AG20443 (cell line): Measurements from ENCODE around the gene ADGRL2.

Source experiments
- DNase-seq: peaks from one replicate; pipeline ENCODE4 v3.0.0; 2012; ENCODE audit warnings: low spot score, mixed read lengths

ADGRL2 gene

DNA sequence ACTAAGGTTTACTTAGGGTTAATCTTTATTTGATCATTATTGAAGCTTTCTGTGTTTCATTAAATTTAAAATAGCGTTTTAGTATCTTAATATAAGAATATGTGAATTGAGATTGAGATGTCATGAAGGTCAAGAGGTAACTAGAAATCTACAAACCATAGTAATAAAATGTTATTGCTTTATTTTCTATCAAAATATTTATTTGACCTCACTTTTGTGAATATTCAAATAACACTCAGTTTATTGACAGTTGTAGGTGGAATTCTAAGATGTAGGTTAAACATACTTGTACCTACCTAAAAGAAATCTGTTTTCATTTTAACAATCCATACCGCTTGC lies 5.7 kb downstream of the ADGRL2 start:
- DNase-seq, result no peak

DNA sequence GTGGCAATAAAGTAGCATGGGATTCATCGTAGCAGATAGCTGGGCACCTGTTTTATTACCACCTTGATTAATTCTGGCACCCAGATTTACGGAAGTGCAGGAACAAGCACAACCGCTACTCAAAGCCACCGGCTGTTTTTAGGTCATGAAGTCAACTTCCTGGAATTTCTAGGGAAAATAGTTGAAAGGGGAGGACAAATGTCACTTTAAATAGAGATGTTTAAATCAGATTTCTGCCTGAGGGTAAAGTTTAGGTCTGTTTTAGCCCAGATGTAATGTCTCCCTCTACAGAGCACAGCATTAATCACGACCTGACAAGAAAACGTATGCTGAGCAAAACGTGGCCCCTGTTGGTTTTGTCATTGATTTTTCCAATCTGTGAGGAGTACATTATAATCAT lies 8.0 kb downstream of the ADGRL2 start:
- no peak for DNase-seq

DNA sequence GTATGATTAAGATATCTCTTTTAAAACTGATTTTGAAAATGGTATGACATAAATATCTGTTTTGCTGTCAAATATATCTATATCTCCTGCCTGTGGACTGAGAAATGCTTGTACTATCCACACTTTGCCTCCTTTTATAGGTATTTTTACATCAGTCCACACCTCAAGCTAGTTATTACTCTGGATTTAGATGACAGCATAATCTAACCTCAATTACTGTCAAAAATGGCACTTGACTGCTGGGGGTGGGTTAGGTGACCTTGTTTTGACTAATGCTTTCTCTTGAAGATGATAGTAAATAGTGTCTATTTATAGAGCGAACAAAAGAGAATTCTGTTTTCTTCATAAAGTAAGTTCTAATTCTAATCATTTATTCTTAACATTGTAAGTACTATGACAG lies 9.1 kb downstream of the ADGRL2 start:
- DNase-seq, result no peak

DNA sequence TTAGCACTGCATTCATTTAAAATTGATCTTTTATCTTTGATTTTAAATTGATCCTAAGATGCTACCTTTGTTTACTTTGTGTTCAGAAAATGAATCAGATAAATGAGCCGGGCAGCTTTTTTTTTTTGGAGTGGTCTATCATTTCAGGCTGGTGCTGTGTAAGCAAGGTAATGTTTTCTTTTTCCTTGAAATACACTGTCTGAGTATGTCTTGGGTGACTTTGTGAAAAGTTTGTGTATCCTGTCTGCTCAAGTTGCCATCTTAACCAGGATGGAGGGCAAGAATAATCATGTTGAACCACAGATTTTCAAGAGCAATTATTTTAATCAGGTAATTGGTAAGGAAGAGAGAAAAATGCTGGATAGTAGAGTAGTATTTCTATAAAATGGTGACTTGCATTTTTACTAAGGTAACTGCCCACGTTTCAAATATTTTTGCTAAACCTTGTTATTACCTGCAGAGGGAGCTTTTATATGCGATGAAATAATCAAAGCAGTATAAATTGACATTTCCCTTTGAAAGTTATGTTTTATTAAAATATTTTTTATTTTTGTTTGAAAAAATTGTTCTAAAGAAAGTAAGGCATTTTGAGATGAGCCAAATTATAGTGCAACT lies 11.1 kb downstream of the ADGRL2 start:
- no peak for DNase-seq

DNA sequence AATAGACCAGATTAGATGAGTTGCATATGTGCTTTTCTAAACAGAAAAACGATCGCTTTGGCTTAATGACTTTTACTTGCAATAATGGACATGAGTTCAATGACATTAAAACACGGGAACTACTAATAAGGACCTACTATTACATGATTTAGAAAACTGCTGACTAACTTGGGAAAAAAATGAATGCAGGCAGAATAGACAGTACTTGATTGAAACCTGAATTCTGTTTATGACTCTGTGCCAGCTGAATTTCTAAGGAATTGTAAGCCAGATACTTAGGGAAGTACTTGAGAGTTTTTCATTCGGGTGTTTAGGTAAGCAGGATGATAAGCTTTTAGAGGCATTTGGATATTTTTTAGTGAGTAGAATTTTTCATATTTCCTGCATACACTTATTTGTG lies 12.0 kb downstream of the ADGRL2 start:
- no peak for DNase-seq

DNA sequence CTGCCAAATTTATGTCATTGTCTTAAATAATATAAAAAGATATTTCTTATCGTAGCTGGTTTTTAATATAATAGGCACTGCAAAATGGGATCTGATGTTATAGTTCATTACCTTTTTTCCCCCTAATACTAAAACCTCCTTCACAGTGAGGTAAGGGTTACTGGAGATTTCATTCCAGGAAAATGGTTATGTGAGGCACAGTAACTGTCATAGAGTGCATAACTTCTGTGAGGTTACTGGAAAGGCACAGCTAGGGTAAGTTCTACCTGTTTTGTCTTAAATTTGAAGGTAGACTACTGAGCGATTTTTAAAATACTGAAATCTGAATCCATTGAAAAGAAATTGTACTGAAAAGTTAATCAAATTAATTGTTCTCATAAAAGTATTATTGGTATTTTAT lies 13.0 kb downstream of the ADGRL2 start:
- DNase-seq, result no peak

DNA sequence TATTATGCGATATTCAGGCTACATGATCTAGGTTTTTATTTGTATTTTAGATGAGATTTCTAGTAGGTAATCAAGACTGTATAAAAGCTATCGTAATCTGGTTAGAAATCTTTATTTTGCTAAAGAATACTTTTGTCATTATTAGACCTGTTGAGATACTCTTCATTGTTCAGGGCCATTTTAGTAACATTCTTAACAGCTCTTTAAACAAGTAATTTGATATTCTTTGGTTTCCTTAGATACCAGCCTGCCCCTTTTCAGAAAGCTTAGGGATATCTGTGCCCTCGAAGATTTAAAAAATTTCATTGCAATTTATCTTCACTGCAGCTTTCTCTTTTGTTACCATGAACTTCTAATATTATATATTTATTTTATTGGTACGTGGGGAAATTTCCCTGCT lies 18.9 kb downstream of the ADGRL2 start:
- no peak for DNase-seq

DNA sequence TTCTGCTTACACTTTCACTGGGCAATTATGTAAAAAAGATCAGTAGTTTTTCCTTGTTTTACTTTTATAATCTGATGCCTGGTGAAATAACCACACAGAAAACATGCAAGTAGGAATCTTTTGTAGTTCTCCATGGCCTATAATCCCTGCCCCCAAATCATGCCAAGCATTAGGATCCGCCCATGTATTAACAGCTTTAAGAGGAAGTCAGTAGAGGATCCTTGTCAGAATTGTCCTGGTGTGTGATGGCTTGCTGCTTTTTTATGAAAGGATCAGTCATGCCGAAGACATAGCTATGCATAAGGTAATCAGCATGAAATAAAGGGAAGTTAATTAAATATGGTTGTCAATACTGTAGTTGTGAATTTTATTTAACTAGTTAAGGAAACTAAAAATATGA lies 20.0 kb downstream of the ADGRL2 start:
- no peak for DNase-seq

DNA sequence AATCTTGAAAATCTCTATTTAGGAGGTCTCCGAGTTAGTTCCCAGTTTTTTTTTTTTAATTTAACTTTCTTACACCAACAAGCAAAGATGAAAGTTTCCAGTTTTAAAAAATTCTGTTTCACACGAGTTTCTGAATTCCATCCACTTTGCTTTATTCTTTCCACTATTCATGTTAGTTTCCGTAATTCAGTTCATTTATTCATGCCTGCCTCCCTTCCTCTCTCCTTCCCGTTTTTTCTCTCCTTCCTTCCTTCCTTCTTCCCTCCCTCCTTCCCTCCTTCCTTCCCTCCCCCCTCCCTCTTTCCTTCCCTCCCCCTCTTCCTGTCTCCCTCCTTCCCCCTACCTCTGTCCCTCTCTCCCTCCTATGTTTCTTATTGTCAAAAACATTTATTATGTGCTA lies 22.3 kb downstream of the ADGRL2 start:
- no peak for DNase-seq

DNA sequence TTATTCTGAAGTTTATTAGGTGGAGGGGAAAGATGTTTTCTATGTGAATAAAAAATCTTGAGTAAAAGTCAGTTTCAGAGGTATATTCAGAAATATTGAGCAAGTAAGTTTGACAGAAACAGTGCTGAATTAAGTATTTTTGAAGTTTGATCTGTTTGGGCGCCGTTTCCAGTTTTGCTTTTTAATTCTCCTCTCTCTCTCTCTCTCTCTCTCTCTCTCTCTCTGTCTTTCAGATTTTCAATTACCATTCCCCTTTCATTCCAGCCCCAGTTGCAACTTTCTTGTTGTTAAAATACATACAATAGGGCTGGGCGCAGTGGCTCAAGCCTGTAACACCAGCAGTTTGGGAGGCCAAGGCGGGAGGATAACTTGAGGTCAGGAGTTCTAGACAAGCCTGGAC lies 24.0 kb downstream of the ADGRL2 start:
- no peak for DNase-seq

DNA sequence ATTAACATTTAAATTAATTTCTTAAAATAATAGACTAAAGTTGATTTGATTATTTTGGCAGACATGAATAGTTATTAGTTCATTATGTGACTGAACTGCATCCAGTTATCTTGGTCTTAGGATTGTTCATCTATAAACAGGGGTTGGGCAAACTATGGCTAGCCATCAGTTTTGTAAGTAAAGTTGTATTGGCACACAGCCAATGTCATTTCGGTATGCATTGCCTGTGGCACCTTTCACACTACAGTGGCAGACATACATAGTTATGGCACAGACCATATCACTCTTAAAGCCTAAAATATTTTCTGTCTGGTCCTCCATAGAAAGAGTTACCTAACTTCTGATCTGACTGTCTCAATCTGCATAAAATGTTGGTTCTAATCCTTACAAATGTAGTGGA lies 27.2 kb downstream of the ADGRL2 start:
- no peak for DNase-seq

DNA sequence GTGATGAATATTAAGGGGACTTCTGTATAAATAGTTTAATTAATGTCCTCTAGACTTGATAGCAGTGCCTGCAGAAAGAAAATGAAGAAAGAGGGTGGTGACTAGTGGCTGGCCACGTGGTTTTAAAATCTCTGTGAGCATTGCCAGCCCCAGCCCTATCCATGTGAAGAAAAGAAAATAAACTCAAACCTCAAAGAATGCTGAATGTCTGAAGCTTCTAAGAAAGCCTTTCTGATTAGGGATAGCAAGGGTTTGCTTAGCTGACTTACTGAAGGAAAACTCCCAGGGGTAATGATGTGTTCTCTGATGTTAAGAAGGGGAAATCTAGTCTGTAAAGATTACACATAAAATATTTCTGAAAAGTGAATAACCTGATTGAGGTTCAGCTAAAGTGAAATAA lies 31.8 kb downstream of the ADGRL2 start:
- DNase-seq, result peak; percentile 61

DNA sequence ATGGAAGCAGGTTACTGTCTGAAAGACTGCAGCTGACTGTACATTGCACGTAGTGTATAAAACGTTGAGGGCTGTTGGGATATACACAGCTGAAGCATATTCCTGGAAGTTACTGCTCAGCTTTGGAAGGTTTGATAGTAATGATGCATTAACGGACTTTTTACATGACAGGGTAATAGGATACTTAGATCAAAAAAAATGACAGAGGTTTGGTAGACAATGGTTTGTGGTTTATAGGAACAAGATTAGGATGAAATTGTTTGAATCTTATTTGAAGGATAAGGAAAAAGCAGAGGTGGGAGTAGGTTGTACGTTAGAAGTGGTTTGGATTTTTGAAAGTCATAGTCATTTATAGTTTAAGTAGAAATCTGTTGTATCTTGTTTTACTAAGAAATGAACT lies 33.0 kb downstream of the ADGRL2 start:
- no peak for DNase-seq

DNA sequence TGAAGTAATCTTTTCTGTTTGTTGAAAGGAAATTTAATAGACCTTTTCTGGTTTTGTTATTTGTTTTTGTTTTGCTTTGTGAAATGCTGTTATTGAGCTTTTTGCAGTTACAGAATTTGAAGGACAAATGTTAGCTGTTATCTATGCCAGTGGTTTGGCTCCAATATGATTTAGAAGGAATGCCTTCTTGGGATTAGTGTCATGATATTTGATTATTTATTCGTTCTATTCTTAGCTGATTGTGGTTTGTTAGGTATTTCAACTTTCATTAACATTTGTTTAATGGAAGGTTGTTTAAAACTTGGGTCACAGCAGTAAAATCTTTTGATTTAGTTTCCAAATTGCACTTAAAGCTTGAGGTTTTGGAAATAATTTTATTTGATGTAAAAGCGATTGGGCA lies 33.5 kb downstream of the ADGRL2 start:
- no peak for DNase-seq

DNA sequence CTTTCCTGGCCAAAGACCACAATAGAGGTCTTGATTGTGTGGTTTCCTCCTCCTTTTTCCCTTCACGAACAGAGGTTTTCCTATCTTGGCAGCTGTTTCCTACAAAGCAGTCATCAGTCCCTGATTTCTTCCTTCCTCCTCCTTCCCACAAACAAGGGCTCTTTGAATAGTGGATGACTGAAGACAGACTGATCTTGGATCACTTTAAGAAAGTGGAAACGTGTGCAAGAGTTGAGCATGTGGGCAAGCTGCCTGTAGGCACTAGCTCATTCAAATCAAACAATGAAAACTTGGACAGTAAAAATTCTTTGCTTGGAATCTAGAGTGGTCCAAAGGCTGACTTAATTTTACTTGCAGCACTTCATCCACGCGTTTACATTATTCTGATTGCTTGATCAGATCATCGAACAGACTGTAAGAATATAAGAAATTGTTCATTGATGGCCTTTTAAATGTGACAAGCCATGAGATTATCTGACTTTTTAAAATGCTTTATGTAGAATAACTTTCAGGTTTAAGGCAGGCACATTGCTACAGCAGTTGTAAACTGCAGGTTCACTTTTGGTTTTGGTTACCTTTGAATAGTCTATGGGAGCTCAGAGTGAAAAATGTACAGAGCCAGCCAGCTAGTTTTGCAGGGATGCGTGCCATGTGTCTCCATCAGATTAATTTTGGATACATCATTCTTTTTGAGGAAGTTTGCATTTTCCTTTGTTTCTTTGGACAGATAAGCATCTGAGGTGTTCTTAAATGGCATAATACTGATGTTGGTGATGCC lies 34.4 kb downstream of the ADGRL2 start:
- DNase-seq, result peak; percentile 8

DNA sequence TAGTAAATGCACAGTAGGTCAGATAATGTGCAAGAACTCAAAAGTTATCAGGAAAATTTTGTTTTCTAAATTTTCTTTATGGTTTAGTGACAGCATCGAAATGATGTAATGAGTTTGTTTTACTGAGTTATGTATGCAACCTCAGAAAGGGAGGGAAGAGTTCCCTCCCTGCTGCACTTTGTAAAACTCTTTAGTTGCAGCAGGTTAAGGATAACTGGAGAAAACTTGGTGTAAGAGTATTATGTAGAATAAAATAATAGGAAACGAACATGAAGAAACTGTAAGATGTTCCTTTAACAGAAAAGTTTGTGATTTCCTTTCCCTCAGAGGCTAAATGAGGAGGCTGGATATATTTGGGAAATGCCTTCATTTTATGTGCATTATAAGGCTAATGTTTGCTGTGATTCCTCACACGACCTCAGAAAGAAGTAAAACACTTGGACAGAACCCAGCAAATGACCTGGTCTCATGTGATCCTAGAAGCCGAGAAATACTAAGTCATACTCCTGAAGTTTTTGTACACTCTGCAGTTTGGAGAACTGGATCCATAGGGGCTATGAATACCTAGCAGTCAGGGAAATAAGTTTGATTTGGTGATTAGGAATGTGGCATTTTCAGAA lies 35.4 kb downstream of the ADGRL2 start:
- DNase-seq, result no peak

DNA sequence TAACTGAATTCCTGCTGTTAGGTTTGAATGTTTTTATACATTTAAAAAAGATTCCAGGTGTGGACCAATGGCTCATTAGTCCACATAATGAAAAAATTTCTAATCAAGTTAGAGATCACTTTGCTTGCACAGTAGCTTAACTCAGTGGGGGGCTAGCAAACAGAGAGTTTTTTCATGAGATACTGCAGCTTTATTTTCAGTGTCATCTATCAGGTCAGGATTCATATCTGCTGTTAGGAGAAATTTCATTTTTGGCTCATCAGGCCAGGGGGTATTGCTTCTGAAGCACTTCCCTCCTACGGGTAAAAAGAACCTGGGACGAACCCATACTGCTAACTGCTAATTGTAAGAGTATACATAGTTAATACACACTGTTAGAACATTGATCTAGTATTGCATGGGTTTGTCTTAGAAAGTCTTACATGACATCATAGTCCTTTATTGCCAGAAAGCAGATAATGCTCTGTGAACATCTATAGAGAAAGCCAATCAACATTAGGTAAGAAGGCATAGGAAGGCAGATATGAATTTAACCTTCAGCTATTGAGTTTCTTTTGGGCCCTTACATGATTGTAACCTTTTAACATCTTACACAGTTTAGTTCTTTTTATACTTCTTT lies 38.0 kb downstream of the ADGRL2 start:
- no peak for DNase-seq

DNA sequence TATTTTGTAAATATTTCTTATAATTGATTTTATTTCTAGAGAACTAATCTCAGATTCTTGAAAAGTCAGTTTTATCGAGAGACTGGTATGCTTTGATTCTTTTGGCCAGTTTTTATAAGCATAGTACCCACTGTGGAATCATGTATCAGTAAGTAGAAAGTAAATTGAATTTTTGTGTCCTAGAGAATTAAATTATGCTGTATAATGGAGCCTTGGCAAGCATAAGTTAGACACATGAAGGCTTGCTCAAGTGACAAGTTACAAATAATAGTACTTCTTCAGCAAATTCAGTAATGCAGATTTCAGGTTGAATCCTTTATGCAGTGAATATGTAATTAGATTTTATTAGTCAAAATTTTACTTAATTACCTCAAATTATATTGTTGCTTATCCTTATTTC lies 40.1 kb downstream of the ADGRL2 start:
- DNase-seq, result no peak

DNA sequence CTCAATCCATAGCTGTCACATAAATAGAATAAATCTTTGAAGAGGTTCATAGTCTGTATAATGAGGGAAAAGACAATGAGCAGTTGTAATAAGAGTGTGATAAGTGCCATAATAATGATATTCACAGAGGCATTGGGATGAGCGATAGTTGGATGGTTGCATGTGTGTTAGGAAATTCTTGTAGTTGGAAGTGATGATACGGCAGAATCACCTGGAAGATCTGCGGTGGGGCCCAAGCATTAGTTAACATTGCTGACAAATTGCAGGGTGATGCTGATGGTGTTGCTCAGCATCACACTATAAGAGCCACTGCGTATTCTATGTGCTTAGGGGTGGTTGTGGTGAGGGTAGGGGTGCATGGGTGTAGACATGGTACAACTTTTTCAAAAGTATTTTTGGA lies 41.1 kb downstream of the ADGRL2 start:
- no peak for DNase-seq

DNA sequence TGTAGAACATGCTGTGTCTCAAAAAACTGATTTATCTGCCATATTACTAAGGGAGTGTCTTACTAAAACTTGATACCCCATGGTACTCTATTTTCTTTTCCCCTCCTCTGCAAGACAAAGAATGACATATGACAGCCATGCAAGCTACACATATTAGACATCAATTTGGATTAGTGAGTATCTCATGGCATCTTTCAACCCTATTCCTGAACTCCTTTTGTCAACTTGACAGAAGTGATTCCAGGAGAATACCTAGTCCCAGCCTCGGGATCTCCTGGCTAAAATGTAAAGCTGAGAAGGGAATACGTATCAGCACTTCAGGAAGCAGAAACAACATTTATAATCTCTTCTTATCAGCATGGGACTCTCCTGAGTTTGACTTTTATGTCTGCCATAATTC lies 43.7 kb downstream of the ADGRL2 start:
- no peak for DNase-seq

DNA sequence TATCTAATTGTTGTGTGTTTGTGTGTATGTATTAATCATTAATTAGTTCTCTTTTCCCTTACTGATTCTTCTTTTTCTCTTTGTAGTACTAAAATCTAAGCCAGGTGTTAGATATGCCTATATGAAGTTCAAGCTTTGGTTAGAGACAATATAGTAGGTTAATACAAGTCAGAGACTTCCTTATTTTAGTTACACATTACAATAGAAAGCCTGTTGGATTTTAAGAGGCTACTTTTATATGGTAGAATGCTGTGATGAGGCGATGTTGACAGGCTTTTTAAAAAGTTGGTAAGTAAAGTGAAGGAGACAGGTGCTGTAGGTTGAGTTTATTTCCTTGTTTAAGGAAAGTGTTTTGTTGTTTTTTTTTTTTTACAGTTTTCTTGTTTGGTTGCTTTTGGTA lies 45.9 kb downstream of the ADGRL2 start:
- no peak for DNase-seq

DNA sequence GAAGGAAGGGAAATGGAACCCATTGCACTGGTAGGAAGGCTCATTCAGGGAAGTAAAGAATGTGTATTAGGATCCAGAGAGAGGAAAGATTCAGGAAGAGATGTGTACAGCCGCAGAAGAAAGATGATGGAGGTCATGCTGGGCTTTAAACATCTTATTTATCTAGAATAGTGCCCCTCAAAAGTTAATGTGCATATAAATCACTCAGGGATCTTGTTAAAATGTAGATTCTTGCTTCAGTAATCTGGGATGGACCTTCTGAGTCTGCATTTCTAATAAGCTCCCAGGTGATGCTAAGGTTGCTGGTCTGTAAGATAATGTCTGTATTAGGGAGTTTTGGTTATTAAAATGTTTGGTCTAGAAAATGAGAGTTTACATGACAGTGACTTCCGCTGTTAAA lies 46.3 kb downstream of the ADGRL2 start:
- DNase-seq, result no peak
